ENCODE measurements around the gene SLC6A3.
"Not testable (repeated sequence)": the region's sequence is repeated elsewhere in the genome, so short reads cannot be mapped to it uniquely, and the experiment has no call there.

SLC6A3 gene

DNA sequence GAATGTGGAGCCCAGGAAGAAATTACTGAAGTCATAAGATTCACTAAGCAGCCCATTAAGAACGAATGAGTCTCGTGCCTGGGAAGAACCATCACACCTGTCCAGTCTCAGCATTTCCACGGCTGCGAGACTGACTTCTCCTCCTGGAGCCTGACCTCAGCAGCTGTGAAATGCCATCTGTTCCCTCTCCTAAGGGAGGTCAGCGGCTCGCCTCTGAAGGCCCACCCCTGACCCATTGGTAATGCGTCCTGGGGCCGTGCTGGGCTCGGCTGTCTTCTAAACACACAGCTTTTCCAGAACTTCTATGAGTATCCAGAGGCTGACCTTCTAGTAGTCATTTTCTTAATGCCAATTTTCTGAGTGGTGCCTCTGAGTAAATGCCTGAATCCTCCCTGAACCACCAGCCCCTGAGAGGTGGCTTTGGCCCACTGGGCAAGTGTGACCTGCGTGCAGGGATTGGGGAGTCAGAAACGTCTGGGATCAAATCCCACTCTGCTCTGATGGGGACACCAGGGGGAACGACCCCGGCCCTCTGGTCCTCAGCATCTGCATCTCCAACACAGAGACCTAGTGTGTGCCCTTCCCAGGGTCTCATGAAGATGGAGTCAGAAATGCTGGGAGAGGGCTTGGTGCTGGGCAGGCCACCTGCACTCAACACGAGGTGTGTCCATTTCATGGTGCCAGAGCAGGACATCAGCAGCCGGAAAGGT, 5.7 kb downstream of the SLC6A3 start:
- DNase-seq = no peak

DNA sequence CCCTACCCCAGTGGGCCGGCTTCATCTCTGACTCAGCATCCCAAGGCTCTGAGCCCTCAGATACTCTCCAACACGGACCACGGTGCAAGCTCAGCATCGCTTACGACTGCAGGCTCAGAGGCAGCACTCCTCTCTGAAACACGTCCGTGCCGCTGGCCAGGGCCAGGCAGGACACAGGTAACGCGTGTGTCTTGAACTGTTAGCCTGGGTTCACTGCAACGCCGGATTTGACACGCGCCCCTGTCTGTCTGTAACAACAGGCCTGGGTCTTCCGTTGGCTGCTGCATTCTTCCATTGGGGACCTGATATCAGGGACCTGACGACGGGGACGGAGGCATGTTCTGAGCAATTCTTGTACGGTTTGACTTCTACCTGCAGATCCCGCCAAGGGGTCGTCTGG, 6.4 kb downstream of the SLC6A3 start:
- no peak for DNase-seq

DNA sequence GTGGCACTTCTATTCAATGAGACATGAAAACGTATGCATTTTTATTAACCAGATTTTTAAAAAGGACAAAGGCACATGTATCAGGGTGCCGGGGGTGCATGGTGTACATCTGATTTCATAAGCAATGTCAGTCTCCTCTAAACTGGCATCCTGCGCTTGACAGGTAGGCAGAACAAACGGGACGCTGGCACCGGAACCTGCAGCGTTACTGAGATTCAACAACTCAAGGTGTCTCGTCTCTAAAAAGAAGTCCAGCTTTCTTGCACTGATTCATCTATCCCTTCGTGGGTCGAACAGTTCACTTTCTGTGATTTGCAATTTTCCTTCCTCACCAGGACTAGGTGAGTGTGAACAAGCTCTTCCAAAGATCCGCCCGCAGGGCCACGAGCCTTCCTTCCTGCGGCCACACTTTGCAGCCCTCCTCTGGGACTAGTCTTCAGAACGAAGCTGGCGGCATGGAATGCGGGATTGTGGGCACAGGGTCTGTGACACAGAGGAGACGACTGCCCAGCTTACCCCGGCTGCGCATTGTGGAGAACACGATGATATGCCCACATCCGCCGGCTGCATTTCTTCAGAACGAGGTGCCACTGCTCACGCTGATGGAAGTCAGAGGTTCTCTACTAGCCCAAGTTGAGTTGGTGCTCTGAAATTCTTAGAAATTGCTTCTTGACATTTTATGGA, 7.2 kb downstream of the SLC6A3 start:
- no peak for DNase-seq

DNA sequence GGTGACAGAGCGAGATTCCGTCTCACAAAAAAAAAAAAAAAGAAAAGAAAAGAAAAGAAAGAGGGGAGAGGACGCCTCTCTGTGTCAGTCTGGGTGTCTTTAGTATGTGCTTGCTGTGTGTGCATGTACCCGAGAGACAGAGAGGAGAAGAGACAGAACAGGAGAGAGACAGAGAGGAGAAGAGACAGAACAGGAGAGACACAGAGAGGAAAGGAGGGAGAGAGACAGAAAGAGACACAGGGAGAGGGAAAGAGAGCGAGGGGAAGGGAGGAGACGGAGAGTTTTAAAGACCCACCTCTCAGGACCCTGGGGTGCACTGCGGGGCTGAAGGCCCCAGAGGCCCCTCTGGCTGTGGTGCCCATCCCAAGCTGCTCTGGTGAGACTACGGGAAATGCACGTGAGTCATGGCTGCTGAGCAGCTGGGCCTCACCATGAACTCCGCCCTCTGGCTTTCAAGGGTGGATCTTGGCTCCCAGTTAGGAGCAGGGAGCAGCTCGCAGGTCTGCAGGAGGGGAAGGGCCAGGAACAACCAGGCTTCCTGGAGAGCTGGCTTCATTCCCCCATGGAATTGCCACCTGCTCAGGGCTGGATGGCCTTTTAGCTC, 7.9 kb downstream of the SLC6A3 start:
- DNase-seq = no peak

DNA sequence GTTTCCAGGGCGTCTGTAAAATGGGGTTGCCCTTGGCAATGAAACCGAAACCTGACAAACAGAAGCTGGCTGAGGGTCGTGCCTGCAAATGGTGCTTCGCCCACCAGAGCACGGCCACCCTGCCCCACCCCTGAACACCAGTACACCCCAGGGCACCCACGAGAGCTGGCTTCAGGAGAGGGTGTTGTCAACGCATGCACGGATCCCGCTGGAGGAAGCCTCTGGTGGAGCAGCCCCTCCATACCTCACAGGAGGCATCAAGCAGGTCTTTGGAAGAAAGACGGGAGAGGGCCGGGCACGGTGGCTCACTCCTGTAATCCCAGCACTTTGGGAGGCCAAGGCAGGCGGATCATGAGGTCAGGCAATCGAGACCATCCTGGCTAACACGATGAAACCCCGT, 8.6 kb downstream of the SLC6A3 start:
- no peak for DNase-seq

DNA sequence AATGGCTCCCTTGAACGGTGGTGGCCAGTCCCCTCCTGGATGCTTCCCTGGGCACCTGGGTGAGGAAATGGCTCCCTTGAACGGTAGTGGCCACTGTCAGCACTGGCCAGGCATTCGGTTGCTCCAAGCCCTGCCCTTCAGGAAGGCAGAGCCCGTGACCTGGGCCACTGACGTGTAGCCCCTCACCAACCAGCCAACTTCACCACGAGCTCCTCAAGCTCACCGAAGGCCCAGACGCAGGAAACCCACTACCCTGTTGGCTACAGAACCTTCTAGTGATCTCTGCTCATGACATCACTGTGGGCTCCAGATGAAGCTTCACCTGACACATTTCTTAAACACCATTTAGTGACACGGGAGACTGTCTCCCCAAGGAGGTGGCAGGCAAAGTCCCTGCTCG, 9.2 kb downstream of the SLC6A3 start:
- no peak for DNase-seq

DNA sequence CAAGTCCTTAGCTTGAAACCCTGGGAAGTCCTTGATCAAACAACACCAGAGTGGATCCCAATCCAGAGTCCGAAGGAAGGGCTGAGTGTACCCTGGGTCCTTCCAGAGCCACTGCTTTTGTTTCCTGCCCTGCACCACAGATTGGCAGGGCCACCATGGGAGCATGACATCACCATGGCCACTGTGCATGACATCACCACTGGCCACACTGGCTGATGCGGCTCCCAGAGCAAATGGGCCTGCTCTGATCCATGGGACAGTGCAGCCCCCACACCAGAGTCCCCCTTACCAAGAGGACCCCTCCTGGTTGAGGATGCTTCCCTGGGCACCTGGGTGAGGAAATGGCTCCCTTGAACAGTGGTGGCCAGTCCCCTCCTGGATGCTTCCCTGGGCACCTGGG, 9.9 kb downstream of the SLC6A3 start:
- no peak for DNase-seq

DNA sequence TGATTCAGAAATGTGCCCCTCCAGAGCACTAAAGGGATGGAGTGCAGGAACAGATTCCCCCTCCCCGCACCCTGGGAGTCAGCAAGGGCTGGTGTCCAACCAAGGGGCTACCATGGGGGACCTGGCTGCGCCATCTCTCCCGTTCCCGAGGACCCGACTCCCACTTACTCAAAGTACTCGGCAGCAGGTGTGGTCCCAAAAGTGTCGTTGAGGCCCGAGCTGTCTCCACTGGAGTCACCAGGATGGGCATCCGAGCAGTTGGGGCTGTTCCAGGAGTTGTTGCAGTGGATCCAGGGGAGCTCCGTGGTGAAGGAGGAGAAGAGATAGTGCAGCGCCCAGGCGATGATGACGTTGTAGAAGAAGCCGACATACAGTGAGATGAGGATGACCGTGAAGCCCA, 12.9 kb downstream of the SLC6A3 start:
- no peak for DNase-seq

DNA sequence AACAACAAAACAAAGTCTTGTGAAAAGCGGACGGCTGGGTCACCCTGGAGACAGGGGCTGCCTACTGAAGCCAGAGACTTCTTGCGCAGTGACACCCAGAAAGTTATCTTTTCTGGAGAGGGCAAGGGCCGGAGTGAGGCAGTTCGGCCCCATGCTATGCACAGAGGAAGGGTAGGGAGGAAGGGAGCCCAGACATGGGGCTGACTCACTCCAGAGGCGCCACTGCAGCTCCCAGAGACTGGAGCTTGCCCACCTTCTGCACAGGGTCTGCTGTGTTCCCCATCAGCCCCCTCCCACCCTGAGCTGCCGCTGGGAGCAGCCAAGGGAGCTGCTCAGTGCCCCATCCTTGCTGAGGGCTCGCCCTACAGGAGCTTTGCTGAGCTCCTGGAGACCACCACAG, 13.3 kb downstream of the SLC6A3 start:
- no peak for DNase-seq

DNA sequence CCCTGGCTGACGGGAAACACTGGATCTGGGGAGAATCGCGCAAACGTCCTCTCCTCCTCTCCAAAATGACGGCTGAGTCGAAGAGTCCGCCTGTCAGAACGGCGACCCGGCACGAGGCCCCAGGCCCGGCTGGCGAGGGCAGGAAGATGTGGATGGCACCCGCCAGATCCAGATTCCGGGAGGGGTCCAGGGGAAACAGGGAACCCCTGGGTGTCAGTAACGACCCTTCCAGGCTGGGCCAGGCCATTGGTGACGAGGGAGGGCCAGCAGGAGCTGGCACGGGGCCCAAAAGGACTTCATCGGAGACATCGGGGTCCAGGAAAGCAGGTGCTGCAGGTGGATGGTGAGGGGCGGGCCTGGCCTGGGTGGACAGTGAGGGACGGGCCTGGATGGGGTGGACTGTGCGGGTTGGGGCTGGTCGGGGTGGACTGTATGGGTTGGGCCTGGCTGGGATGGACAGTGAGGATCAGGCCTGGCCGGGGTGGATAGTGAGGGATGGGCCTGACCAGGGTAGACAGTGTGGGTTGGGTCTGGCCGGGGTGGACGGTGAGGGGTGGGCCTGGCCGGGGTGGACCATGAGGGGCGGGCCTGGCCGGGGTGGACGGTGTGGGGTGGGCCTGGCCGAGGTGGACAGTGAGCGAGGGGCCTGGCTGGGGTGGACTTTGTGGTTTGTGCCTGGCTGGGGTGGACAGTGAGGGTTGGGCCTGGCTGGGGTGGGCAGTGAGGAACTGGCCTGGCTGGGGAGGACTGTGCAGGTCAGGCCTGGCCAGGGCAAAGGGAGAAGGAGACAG, 14.0 kb downstream of the SLC6A3 start:
- no peak for DNase-seq

DNA sequence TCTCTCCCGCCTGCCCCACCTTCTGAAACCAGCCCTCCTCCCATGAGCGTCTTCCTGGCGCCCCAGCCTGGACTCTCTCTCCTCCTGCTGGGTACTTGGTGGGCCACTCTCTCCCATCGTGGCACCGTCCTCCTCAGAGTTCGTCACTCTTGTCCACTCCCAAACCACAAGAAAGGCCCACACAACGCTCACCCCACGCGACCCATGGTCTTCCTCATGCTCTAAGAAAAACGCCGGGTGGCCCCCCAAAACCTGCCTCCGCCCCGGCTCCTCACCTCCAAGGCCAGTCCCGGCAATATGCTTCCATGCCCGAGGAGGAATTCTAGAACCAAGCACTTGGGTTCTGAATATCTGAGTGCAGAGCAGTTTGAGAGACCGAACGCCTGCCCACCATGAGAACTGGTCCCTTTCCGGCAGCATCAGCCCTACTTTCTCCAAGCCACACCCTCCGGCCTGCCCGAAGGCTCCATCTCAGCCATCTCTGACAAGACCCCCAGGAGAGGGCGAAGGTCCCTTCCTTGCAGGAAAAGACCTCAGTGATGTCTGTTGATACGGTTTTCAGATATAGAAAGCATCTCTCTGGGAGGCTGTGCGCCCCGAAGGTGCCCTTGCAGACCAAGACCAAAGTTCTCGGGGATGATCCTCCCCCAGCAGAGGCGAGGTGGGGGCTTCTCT, 15.0 kb downstream of the SLC6A3 start:
- no peak for DNase-seq

DNA sequence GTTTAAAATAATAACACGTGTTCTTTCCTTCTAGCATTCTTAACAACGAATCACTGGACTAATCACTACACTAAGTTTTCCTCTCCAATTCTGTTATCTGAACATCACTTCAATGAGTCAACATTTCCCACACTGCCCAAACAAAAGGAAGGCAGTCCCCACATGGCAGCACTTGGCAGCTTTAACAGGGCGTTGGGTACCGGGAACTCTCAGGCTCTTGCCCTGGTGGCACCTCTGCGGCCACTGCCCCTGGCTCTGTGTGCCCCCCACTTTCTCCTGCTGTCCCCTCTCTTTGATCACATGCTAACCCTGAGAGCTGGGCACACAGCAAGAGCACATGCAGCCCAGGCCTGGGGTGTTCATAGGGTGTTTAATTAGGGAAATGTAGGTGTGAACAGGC, 15.7 kb downstream of the SLC6A3 start:
- DNase-seq = no peak

DNA sequence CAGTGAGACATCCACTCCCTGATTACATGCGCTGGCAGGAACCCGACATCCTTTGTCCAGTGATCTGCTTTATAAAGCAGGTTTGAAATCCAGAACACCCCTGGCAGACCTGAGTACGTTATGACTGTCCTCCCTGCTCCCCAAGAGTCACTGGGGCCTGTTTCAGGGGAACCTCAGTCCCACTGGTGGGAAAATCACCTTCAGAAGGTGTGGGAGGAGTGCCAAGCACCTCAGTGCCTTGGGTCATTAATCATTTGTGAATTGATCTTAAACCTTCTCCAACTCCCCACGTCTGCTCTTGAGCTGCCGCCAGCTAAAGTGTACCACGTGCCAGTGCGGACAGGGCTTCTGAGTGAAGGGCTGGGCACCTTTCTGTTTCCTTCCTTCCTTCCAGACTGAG, 16.2 kb downstream of the SLC6A3 start:
- no peak for DNase-seq

DNA sequence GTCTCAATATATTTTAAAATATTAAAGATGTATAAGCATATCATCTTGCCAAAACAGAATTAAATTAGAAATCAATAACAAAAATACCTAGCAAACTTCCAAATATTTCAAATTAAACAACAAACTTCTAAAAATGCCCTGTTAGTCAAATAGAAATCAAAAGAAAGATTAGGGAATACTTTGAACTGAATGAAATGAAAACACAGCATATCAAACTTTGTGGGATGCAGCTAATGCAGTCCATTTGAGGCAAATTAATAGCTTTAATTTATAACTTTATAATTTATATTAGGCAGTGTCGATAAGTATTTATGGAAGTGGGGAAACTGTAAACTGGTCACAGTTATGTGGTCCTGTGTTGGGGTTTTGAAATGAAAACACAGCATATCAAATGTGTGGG, 17.1 kb downstream of the SLC6A3 start:
- no peak for DNase-seq

DNA sequence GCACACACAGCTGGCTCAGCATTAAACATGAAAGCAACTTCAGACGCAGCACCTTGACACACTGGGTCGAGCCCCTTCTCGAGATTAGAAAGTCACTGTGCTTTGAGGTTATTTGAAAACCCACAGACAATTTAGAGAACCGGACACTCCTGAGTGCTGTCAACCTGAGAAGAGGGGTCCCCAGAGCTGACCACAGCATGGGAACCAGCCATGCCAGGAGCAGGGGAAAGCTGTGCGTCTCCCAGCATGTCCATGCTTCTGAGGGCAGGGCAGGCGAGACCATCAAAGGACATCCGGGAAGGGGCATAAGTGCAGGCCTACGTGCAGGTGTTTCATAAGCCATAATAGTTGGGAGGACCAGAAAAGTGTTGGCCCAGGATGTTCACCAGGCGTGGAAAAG, 20.5 kb downstream of the SLC6A3 start:
- DNase-seq = no peak

DNA sequence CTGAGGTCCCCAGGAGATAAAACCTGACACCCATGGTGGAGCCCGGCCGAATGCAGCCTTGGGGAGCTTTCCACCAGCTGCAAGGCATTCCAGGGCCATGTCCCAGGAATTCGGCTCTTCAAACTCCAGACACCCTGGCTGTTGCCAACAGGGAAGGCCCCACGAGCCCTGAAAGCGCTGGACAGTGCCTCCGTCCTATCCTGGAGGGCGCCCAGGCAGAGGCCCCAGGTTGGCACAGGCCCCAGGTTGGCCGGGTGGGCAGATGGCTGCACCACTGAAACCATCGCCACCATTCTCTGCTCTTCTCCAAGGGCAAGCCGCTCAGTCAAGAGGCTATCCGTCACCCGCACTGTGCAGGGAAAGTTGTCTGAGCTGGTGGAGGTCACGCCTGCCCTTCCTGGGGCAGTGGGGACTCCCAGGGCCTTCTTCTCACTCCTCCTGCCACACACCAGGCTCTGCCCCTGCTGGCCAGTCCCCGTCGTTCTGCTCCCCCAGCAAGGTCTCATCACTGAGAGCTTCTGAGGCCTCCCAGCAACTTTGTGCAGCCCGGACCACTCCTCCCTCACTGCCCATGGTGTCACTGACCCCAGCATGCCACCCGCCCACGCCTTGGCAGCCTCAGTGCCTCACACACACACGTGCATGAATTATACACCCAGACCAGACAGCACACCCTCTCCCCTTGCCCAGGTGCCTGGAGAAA, 21.2 kb downstream of the SLC6A3 start:
- no peak for DNase-seq

DNA sequence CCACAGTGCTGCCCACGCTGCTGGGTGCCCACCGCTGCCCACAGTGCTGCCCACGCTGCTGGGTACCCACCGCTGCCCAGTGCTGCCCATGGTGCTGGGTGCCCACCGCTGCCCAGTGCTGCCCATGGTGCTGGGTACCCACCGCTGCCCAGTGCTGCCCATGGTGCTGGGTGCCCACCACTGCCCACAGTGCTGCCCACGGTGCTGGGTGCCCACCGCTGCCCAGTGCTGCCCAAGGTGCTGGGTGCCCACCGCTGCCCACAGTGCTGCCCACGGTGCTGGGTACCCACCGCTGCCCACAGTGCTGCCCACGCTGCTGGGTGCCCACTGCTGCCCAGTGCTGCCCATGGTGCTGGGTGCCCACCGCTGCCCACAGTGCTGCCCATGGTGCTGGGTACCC, 22.7 kb downstream of the SLC6A3 start:
- DNase-seq = not testable (repeated sequence)

DNA sequence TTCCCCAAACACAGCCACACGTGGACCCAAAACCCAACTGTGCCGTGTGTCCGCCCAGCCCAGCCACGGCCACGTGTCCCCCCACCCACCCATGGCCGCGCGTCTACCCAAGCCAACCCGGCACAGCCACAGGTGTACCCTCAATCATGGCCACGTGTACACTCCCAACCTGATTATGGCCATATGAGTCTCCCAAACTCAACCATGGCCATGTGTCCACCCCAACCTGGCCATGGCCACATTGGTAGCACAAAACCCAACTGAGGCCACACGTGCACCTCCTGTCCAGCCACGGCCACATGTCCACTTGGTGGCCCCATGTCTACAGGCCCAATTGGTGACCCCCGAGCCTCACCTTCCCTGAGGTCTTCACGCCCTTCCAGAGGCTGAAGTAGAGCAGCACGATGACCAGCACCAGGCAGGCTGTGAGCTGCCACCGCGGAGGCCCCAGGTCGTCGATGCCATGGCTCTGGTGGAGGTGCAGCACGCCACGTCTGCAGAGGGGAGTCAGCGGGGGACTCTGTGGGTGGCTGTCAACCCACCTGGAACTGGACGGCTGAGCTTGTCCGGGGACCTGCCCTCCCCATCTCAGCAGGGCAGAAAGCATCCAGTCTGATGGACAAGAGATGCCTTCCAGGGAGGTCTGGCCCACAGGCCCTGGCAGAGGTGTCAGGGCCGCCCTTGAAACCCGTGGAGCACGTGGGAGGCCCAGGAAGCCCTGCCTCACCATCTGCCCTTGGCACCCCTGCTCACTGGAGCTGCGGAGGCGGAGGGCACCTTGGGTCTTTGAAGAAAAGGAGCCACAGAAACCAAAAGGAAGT, 23.5 kb downstream of the SLC6A3 start:
- DNase-seq = no peak

DNA sequence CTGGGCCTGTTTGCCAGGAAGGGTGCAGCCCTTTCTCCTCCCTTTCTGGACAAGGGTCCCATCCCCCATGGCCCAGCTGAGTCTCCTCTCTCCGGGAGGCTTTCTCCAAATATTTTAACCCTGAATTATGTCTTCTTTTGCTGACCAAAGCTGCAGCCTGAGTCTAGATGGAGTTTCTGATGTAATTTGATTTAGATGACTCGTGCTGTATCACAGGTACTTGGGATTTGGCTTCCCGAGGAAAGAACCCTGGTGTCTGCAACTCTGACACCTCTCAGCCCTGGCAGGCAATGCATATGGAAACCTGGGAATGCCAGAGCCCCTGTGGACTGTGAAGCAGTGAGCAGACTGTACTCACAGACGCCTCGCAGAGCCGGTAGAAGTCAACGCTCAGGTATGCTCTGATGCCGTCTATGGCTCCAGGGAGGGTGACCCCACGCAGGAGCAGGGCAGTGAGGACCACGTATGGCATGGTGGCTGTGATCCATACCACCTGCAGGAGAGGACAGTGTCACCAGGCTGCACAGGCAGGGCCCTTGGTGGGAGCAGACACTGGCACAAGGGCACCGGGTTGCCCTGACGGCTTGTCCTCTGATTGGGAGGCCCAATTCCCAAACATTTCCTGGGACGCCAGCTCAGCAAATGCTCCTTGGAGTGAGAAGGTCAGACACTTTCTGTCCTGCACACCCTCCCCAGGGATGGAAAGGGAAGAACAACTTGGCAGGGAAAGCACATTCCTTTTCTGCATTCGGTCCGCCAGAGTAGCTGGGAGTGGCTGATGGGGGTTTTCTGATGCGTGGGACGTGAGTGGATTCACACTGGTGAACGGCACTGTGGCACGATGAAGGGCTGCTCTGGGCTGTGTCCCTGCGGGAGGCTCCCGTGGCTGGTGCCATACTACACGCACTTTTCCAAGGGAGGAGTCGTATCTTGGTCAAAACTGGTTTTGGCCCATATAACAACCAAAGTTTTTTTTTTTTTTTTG, 24.7 kb downstream of the SLC6A3 start:
- no peak for DNase-seq

All from activated naive CD4-positive, alpha-beta T cell (primary cell).